ENCODE data around the gene ATP5PO.

Gene ATP5PO

DNA sequence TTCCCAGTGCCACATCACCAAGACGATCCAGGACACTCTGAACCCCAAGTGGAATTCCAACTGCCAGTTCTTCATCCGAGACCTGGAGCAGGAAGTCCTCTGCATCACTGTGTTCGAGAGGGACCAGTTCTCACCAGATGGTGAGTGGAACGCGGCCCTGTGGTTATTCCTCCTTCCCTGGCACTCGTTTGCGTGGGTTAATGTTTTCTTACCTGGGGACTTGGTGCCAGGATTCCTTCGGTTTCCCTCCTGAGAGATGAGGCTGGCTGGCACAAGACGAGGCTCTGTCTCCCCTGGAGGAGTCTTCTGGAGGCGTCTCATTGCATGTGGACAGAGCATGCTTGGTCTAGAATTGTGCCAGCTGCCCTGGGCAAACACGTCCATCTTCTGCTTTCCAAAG is 29.3 kb downstream of the ATP5PO start:
- H3K36me3 ChIP-seq (ENCODE audit: insufficient read depth, low read length), result no peaks in the 10 kb centered on the region
- no peak overlapping the region for H3K9ac ChIP-seq (ENCODE audit: insufficient read length)
- no peak overlapping the region for H3K4me3 ChIP-seq
- H3K9me3 ChIP-seq (ENCODE audit: low read depth, low read length), result no peaks in the 10 kb centered on the region
- H3K27ac ChIP-seq, result no peak overlapping the region
- DNase-seq (ENCODE audit: low read depth, low spot score), result no peak
- TF ChIP-seq POLR2AphosphoS5 (IDR thresholded peaks at IDR 0.05; ENCODE audit: borderline replicate concordance, low read depth, low read length), result no peak
- TF ChIP-seq EZH2 (IDR thresholded peaks at IDR 0.05), result no peak
- no peak for TF ChIP-seq FOXP2 (optimal IDR thresholded peaks at IDR 0.05; ENCODE audit: control extremely low read depth, extremely low read length, insufficient read depth)

- no peak overlapping the region for H3K27ac ChIP-seq
- H3K4me3 ChIP-seq, result no peak overlapping the region
- DNase-seq (ENCODE audit: low read depth, low spot score), result no peak
- no peak overlapping the region for H3K9ac ChIP-seq (ENCODE audit: insufficient read length)
- no peaks in the 10 kb centered on the region for H3K36me3 ChIP-seq (ENCODE audit: insufficient read depth, low read length)
- no peaks in the 10 kb centered on the region for H3K9me3 ChIP-seq (ENCODE audit: low read depth, low read length)
- TF ChIP-seq EZH2 (IDR thresholded peaks at IDR 0.05), result no peak
- no peak for TF ChIP-seq POLR2AphosphoS5 (IDR thresholded peaks at IDR 0.05; ENCODE audit: borderline replicate concordance, low read depth, low read length)
- no peak for TF ChIP-seq FOXP2 (optimal IDR thresholded peaks at IDR 0.05; ENCODE audit: control extremely low read depth, extremely low read length, insufficient read depth)
These were observed 30.5 kb downstream of the ATP5PO start for GRCh38 chr21:33885172-33885514.

DNA sequence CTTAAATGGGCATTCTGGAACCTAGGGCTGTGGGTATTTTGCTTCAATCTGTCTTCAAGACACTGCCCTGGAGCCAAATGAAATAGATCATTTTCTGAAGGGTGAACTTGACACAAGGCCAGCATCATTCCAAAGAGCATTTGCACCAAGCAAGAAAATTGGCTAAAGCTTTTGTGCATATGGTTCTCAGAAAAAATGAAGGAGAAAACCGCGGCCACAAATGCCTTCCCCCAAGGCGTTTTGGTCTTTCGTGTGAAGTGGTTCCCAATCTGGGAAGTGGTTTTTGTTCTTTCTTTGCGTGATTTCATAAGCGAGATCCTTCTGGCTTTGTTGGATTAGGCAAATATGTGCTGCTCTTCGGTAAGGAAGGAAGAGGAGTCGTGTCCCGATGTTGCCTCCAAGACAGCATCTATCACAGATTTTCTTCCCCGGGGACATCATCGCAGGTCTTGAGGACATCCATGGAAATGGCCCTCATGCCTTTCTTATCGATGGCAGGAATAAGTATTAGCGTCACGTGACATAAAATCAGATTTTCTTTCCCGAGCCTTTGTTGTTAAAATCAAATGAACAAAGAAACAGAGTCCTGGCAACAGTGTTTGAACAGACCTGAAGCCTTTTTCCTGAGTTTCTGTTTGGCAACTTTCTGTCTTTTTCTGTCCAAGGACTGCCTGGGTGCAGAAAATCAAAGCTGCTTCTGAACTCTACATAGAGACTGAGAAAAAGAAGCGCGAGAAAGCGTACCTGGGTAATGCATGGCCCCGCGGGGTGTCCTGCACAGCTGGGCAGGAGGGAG is 31.0 kb downstream of the ATP5PO start:
- H3K9ac ChIP-seq (ENCODE audit: insufficient read length), result no peak overlapping the region
- DNase-seq (ENCODE audit: low read depth, low spot score), result no peak
- no peaks in the 10 kb centered on the region for H3K36me3 ChIP-seq (ENCODE audit: insufficient read depth, low read length)
- H3K9me3 ChIP-seq (ENCODE audit: low read depth, low read length), result no peaks in the 10 kb centered on the region
- H3K4me3 ChIP-seq, result no peak overlapping the region
- TF ChIP-seq FOXP2 (optimal IDR thresholded peaks at IDR 0.05; ENCODE audit: control extremely low read depth, extremely low read length, insufficient read depth) (no peak), EZH2 (IDR thresholded peaks at IDR 0.05) (no peak), POLR2AphosphoS5 (IDR thresholded peaks at IDR 0.05; ENCODE audit: borderline replicate concordance, low read depth, low read length) (no peak)
- H3K27ac ChIP-seq, result no peak overlapping the region

DNA sequence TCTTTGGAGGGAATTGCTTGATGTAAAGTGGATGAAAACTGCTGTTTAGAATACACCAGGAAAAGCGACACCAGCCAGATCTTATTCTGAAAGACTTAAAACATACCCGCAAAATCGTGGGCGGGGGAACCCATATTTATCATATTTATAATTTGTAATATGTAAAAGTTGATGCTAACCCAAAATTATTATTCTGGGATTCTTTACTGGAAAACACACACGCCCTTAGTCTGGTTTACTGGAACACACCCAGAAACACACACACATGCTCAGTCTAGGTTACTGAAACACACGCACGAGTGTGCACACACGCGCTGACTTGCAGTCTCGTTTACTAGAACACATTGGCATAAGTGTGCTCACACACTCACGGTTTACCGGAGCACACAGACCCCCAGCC is 32.5 kb downstream of the ATP5PO start:
- Histone ChIP-seq H3K9ac (ENCODE audit: insufficient read length) (no peak overlapping the region), H3K27ac (no peak overlapping the region), H3K9me3 (ENCODE audit: low read depth, low read length) (no peaks in the 10 kb centered on the region), H3K36me3 (ENCODE audit: insufficient read depth, low read length) (no peaks in the 10 kb centered on the region), H3K4me3 (no peak overlapping the region)
- no peak for TF ChIP-seq POLR2AphosphoS5 (IDR thresholded peaks at IDR 0.05; ENCODE audit: borderline replicate concordance, low read depth, low read length)
- no peak for TF ChIP-seq EZH2 (IDR thresholded peaks at IDR 0.05)
- no peak for TF ChIP-seq FOXP2 (optimal IDR thresholded peaks at IDR 0.05; ENCODE audit: control extremely low read depth, extremely low read length, insufficient read depth)
- no peak for DNase-seq (ENCODE audit: low read depth, low spot score)

DNA sequence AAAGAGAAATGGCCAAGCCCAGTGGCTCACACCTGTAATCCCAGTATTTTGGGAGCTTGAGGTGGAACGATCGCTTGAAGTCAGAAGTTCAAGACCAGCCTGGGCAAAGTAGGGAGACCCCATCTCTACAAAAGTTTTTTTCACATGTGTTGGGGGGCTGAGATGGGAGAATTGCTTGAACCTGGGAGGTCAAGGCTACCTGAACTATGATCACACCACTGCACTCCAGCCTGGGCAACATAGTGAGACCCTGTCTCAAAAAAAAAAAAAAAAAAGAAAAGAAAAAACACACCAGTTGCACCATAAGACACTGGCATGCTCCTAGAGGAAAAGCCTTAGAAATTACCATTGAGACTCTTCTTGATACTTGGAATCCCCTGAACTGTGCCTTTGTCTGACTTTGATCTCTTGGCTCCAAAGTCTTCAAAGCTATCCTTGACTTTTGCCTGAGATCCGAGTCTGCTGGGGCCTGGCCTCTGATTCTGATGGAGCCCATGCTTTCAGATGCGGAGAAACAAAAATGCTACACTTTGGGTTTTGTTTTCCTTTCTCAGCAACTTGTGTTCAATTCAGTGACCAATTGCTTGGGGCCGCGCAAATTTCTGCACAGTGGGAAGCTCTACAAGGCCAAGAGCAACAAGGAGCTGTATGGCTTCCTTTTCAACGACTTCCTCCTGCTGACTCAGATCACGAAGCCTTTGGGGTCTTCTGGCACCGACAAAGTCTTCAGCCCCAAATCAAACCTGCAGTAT is 33.7 kb downstream of the ATP5PO start:
- DNase-seq (ENCODE audit: low read depth, low spot score), result no peak
- Histone ChIP-seq H3K27ac (no peak overlapping the region), H3K9ac (ENCODE audit: insufficient read length) (no peak overlapping the region), H3K9me3 (ENCODE audit: low read depth, low read length) (no peaks in the 10 kb centered on the region), H3K4me3 (no peak overlapping the region), H3K36me3 (ENCODE audit: insufficient read depth, low read length) (no peaks in the 10 kb centered on the region)
- TF ChIP-seq FOXP2 (optimal IDR thresholded peaks at IDR 0.05; ENCODE audit: control extremely low read depth, extremely low read length, insufficient read depth) (no peak), EZH2 (IDR thresholded peaks at IDR 0.05) (no peak), POLR2AphosphoS5 (IDR thresholded peaks at IDR 0.05; ENCODE audit: borderline replicate concordance, low read depth, low read length) (no peak)

GRCh38 chr21:33880626-33881025 is 35.0 kb downstream of the ATP5PO start:
- Histone ChIP-seq H3K27ac (no peak overlapping the region), H3K9ac (ENCODE audit: insufficient read length) (no peak overlapping the region), H3K9me3 (ENCODE audit: low read depth, low read length) (no peaks in the 10 kb centered on the region), H3K36me3 (ENCODE audit: insufficient read depth, low read length) (no peaks in the 10 kb centered on the region), H3K4me3 (no peak overlapping the region)
- no peak for TF ChIP-seq POLR2AphosphoS5 (IDR thresholded peaks at IDR 0.05; ENCODE audit: borderline replicate concordance, low read depth, low read length)
- no peak for TF ChIP-seq EZH2 (IDR thresholded peaks at IDR 0.05)
- TF ChIP-seq FOXP2 (optimal IDR thresholded peaks at IDR 0.05; ENCODE audit: control extremely low read depth, extremely low read length, insufficient read depth), result no peak
- no peak for DNase-seq (ENCODE audit: low read depth, low spot score)

DNA sequence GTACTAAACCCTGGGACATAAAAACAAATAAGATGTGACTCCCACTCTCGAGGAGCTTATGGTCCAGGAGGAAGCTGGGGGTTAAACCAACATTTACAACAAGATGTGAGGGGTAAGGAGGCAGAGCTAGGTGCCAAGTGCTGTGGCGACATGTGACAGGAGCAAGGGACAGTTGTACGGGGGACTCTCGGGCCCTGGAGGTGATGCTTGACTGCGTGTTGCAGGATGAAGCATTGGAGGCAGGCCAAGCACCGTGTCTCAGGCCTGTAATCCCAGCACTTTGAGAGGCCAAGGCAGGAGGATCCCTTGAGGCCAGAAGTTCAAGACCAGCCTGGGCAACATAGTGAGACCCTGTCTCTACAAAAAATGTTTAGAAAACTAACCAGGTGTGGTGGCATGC is 36.8 kb downstream of the ATP5PO start:
- TF ChIP-seq FOXP2 (optimal IDR thresholded peaks at IDR 0.05; ENCODE audit: control extremely low read depth, extremely low read length, insufficient read depth), result no peak
- TF ChIP-seq EZH2 (IDR thresholded peaks at IDR 0.05), result no peak
- TF ChIP-seq POLR2AphosphoS5 (IDR thresholded peaks at IDR 0.05; ENCODE audit: borderline replicate concordance, low read depth, low read length), result no peak
- Histone ChIP-seq H3K27ac (no peak overlapping the region), H3K9ac (ENCODE audit: insufficient read length) (no peak overlapping the region), H3K9me3 (ENCODE audit: low read depth, low read length) (no peaks in the 10 kb centered on the region), H3K4me3 (no peak overlapping the region), H3K36me3 (ENCODE audit: insufficient read depth, low read length) (no peaks in the 10 kb centered on the region)
- no peak for DNase-seq (ENCODE audit: low read depth, low spot score)

GRCh38 chr21:33875026-33875695 is 40.4 kb downstream of the ATP5PO start:
- DNase-seq (ENCODE audit: low read depth, low spot score), result no peak
- TF ChIP-seq FOXP2 (optimal IDR thresholded peaks at IDR 0.05; ENCODE audit: control extremely low read depth, extremely low read length, insufficient read depth) (no peak), POLR2AphosphoS5 (IDR thresholded peaks at IDR 0.05; ENCODE audit: borderline replicate concordance, low read depth, low read length) (no peak), EZH2 (IDR thresholded peaks at IDR 0.05) (no peak)
- no peaks in the 10 kb centered on the region for H3K36me3 ChIP-seq (ENCODE audit: insufficient read depth, low read length)

More at GRCh38 chr21:33875026-33875695, 40.4 kb downstream of the ATP5PO start:
- no peak overlapping the region for H3K4me3 ChIP-seq
- H3K9me3 ChIP-seq (ENCODE audit: low read depth, low read length), result no peaks in the 10 kb centered on the region
- H3K9ac ChIP-seq (ENCODE audit: insufficient read length), result no peak overlapping the region
- H3K27ac ChIP-seq, result no peak overlapping the region
